AG09309 (cell line): ENCODE data around the gene DNAH9.

Source experiments
- DNase-seq: peaks from one replicate; pipeline ENCODE4 v3.0.0-alpha.2; 2010; ENCODE audit warnings: low read depth
- H3K4me3 ChIP-seq: 2 replicates; pipeline ENCODE4 v1.5.1; 2011; ENCODE audit warnings: mild to moderate bottlenecking, low read depth, low read length, moderate library complexity; ENCODE audit not compliant: control insufficient read depth
- TF ChIP-seq, protein P1 (sequence below): IDR thresholded peaks from 2 replicates; pipeline ENCODE4 v1.5.1; 2011; ENCODE audit warnings: mild to moderate bottlenecking, low read depth, low read length, inconsistent platforms; ENCODE audit not compliant: insufficient read depth, control insufficient read depth; ENCODE audit errors: missing control alignments

The DNAH9 gene

DNA sequence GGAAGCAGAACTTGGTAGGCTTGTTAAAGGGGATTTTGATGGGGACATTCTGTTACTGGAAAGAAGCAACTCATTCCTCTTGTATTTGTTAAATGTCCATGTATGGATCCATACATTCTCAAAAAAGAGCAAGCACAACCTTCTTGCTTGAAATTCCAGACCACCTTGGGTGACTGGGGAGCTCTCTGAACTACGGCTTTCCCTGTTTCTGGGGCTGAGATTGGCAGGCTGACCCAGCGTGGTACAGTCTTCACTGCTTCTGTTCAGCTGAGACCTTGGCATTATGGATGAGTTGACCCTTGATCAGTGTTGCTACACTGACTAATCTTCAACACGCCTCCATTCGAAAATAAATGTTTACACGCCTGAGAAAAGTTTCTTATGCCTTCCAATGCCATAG is 38.5 kb downstream of the DNAH9 start:
- no peak for DNase-seq
- no peak overlapping the region for H3K4me3 ChIP-seq
- TF ChIP-seq, protein P1, sequence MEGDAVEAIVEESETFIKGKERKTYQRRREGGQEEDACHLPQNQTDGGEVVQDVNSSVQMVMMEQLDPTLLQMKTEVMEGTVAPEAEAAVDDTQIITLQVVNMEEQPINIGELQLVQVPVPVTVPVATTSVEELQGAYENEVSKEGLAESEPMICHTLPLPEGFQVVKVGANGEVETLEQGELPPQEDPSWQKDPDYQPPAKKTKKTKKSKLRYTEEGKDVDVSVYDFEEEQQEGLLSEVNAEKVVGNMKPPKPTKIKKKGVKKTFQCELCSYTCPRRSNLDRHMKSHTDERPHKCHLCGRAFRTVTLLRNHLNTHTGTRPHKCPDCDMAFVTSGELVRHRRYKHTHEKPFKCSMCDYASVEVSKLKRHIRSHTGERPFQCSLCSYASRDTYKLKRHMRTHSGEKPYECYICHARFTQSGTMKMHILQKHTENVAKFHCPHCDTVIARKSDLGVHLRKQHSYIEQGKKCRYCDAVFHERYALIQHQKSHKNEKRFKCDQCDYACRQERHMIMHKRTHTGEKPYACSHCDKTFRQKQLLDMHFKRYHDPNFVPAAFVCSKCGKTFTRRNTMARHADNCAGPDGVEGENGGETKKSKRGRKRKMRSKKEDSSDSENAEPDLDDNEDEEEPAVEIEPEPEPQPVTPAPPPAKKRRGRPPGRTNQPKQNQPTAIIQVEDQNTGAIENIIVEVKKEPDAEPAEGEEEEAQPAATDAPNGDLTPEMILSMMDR, result no peak

DNA sequence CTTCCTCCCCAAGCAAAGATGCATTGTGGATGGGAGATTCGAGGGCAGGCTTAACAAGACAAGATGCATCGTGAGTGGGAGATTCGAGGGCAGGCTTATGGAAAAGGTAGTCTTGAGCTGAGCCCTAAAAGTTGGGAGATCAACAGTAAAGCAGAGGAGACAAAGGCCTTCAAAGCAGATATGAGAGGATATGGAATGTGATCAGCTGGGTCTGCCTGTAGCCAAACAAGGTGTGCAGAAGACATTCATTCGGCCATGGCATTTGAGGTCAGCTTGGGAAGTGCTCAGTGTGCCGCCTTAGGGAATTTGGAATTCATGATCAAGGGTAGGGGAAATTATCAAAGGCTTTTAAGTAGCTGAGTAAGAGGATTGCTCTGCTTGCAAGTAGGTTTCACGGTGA is 39.5 kb downstream of the DNAH9 start:
- no peak overlapping the region for H3K4me3 ChIP-seq
- TF ChIP-seq, protein P1, result no peak
- no peak for DNase-seq

DNA sequence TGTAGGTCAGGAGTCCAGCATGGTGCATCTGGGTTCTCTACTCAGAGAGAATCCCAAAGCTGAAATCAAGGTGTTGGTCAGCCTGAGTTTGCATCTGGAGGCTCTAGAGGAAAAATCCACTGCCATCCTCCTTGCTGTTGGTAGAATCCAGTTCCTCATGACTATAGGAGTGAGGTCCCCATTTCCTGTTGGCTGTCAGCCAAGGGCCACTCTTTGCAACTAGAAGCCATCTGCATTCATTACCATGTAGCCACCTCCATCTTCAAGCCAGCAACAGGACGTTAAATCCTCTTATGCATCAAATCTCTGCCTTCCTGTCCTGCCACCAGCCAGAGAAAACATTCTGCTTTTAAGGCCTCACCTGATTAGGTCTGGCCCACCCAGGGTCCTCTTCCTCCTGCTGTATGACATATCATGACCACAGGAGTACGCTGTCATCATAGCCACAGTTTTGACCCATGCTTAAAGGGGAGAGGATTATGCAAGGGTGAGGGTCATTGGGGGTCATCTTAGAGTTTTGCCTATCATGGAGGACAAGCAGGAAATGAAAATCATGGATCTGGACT is 40.5 kb downstream of the DNAH9 start:
- TF ChIP-seq, protein P1, result no peak

DNA sequence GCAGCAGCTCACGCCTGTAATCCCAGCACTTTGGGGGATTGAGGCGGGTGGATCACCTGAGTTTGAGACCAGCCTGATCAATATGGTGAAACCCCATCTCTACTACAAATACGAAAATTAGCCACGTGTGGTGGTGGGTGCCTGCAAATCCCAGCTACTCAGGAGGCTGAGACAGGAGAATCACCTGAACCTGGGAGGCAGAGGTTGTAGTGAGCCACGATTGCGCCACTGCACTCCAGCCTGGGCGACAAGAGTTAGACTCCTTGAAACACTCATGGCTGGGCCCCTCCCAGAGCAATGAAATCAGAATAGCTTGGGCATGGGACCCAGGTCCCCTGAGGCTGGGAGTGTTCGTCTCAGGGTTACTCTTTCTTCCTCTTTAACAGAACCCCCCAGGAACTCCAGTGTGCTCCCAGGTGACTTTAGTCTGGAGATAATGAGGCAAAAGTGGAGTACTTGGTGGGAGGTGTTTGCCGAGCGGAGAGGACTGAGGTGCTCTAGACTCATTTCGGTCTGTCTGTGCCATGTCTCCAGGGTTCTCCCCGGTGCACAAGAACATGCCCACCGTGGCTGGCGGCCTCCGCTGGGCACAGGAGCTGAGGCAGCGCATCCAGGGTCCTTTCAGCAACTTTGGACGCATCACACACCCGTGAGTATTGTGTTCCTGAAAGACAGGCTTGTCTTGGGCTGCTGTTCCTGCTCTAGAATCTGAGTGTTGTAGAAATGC is 41.6 kb downstream of the DNAH9 start:
- TF ChIP-seq, protein P1, result no peak
- no peak for DNase-seq
- no peak overlapping the region for H3K4me3 ChIP-seq

More for the DNA sequence above, 40.5 kb downstream of the DNAH9 start:
- H3K4me3 ChIP-seq, result no peak overlapping the region
- DNase-seq, result no peak

DNA sequence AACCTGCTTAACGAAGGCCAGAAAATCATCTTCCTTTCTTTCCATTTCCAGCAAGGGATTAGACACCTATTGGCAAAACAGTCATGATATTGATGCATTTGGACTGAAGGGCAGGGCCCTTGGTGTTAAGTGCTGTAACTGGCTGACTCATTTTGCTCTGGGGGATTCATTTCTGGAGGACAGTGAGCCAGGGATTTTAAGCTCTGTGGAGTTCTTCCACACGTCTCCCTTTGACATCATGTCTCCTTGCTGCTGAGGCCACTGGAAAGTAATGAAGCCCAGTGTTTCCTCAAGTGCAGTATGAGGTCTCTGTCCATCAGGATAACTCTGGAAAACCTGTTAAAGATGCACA is 42.2 kb downstream of the DNAH9 start:
- no peak overlapping the region for H3K4me3 ChIP-seq
- TF ChIP-seq, protein P1, result no peak
- DNase-seq, result no peak

DNA sequence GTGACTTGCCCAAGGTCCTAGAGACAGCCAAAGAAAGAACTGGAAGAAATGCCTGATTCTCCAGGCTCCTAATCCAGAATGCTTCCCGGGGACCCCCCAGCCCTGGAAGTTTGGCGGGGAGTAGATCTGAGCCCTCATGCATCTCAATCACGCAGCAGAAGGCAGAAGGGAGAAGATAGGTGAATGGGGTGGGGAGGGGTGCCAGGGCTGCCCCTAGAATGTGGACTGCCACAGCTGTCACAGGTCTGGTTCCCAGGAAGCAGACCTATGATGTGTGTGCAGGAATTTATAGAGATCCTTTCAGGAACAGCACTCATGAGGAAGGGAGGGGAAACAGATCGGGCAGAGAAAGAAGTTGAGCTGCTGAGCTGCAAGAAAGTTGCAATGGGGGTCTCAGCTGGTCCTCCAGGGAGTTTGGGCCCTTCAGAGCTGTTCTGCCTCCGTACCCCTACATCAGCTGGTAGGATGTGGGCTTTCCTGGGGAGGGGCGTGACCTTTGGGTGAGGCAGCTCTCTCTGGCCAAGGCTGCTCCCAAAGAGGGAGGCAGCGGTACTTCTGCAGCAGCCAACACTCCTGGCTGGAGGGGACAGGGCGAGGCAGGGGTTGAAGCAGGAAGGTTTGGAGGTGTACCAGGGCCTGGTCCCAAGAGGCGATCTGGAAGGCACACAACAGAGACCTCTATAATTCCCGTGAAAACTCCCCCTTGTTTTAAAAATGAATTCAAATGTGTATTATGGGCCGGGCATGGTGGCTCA is 43.4 kb downstream of the DNAH9 start:
- TF ChIP-seq, protein P1, result no peak
- no peak overlapping the region for H3K4me3 ChIP-seq
- DNase-seq, result no peak
